ACHN (cell line): ENCODE results near the gene RETN.
A peak's percentile ranks its signal among the peaks of the same experiment; 100 is the strongest.
"Not testable (repeated sequence)": the region's sequence is repeated elsewhere in the genome, so short reads cannot be mapped to it uniquely, and the experiment has no call there.

ENCODE experiments used
- DNase-seq: peaks from one replicate; pipeline ENCODE4 v3.0.0-alpha.2; 2015
- in situ Hi-C: cut with HindIII; loops from 2 replicates; pipeline ENCODE4 v1.10.0; 2017; ENCODE audit warnings: low sequenced_read_pairs, low pct_ligation_motif_present, low pct_unique_long_range_greater_than_20kb

The RETN gene

GRCh38 chr19:7636691-7637373, 32.0 kb upstream of the RETN start, which contains the start of gene STXBP2:
STXBP2 (plus strand) TSS chr19:7637110; CDS start chr19:7637150, 40 bp downstream.
- peak; percentile 70 for DNase-seq

GRCh38 chr19:7637374-7638256, 31.2 kb upstream of the RETN start:
- peak; percentile 16 for DNase-seq
- in situ Hi-C loops, result no loop called here

More at GRCh38 chr19:7636691-7637373, 32.0 kb upstream of the RETN start, which contains the start of gene STXBP2:
- in situ Hi-C loops, result no loop called here

- DNase-seq, result no peak
- in situ Hi-C loops, result no loop called here
These were observed 29.9 kb upstream of the RETN start for GRCh38 chr19:7638802-7639465.

GRCh38 chr19:7639863-7640348, 28.9 kb upstream of the RETN start:
- no peak for DNase-seq
- in situ Hi-C loops, result no loop called here

- in situ Hi-C loops, result no loop called here
- no peak for DNase-seq
These were observed 28.0 kb upstream of the RETN start for GRCh38 chr19:7640803-7641202.

GRCh38 chr19:7641290-7642276, 27.3 kb upstream of the RETN start:
- no peak for DNase-seq

GRCh38 chr19:7642295-7643030, 26.4 kb upstream of the RETN start:
- no peak for DNase-seq
- in situ Hi-C loops, result no loop called here

More at GRCh38 chr19:7641290-7642276, 27.3 kb upstream of the RETN start:
- in situ Hi-C loops, result no loop called here

- DNase-seq, result no peak
- in situ Hi-C loops, result no loop called here
These were observed 25.8 kb upstream of the RETN start for GRCh38 chr19:7643031-7643415.

- in situ Hi-C loops, DNase-seq: not testable (repeated sequence)
These were observed 25.0 kb upstream of the RETN start for GRCh38 chr19:7643629-7644549.

GRCh38 chr19:7644550-7644877, 24.3 kb upstream of the RETN start:
- in situ Hi-C loops, result no loop called here
- no peak for DNase-seq

GRCh38 chr19:7645163-7645562, 23.7 kb upstream of the RETN start:
- DNase-seq, result no peak
- in situ Hi-C loops, result no loop called here

GRCh38 chr19:7645656-7646425, 23.0 kb upstream of the RETN start:
- in situ Hi-C loops, result no loop called here
- DNase-seq, result no peak

- no peak for DNase-seq
- in situ Hi-C loops, result no loop called here
These were observed 22.5 kb upstream of the RETN start for GRCh38 chr19:7646426-7646700.

- no peak for DNase-seq
- in situ Hi-C loops, result no loop called here
These were observed 21.7 kb upstream of the RETN start for GRCh38 chr19:7647156-7647555.

GRCh38 chr19:7648265-7649014, 20.4 kb upstream of the RETN start:
- in situ Hi-C loops, result no loop called here
- DNase-seq, result no peak
